ENCODE results near the gene RBFOX2. TPM values are rescaled to one million over a fixed set of nuclear protein-coding genes. Genes with fewer than 3 reads are reported as not detected.

The RBFOX2 gene
- total RNA-seq, 1 donor from 2014 or later, result 164 TPM

DNA sequence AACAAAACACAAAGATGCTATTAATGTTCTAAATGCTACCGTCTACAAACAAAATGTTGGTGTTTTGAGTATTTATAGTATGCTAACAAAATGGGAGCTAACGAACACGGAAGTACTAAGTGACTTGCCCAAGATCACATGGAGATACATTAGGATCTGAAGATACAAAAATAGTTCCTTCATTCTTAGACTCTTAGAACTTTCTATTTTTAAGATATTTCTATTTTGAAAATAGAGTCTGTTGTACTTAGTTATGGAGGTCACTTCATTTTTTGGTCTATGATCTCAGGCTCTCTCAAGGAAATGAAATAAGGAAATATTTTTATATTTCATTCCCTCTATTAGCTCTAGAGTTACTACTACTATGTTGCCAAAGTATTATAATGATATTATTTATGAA is 246.7 kb downstream of the RBFOX2 start:
- DNase-seq (ENCODE audit: extremely low spot score, unreplicated experiment), result no peak
- Mint-ChIP-seq H3K4me3 (no peak overlapping the region), H3K27ac (no peak overlapping the region), H3K9me3 (no peaks in the 10 kb centered on the region), H3K4me1 (ENCODE audit: unreplicated experiment) (peaks cover 28% of the 10 kb centered on the region), H3K36me3 (peaks cover 24% of the 10 kb centered on the region), H3K27me3 (no peaks in the 10 kb centered on the region)
- TF ChIP-seq CTCF (conservative IDR thresholded peaks at IDR 0.05), result no peak

DNA sequence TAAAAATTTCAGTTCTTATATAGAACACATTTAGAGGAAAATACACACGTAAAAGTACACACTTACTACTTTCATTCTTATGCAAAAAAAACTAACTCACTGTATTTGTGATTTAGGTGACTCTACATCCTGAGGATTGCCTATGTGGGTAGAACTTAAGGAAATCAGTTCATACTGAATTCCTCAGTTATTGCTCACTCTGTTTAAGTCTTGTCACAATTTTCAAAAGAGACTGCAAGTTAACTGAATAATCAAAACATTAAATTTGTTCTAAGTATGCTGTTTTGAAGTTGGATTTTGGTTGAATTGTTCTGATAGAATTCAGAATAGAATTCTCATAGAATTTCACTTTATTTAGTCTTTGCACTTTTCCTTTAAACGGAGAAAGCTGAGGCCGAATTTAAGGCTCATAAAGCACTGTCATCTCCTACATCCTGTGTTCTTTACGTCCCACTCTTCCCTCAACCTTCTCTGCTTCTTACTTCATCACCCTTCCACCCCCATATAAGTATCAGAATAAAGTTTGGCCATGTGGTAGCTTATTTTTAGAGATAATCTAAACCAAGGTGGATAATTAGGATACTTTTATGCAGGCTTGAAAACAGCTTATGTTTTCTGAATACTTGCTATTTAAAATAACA is 251.2 kb downstream of the RBFOX2 start:
- Mint-ChIP-seq H3K36me3 (peaks cover 15% of the 10 kb centered on the region), H3K4me3 (no peak overlapping the region), H3K4me1 (ENCODE audit: unreplicated experiment) (peaks cover 10% of the 10 kb centered on the region), H3K9me3 (no peaks in the 10 kb centered on the region), H3K27ac (no peak overlapping the region), H3K27me3 (no peaks in the 10 kb centered on the region)
- no peak for TF ChIP-seq CTCF (conservative IDR thresholded peaks at IDR 0.05)
- no peak for DNase-seq (ENCODE audit: extremely low spot score, unreplicated experiment)

DNA sequence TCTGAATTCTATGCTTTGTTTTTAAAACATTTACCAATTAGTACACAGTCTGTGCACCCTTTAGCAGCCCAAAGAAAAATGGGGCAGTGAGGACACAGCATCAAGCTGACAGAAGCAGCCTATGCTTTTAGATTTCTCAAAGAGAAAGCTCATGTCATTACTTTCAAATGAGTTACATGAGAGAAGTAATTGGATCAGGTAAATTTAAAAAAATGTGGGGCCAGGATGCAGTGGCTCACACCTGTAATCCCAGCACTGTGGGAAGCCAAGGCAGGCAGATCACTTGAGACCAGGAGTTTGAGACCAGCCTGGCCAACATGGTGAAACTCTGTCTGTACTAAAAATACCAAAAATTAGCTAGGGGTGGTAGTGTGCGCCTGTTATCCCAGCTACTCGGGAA is 253.3 kb downstream of the RBFOX2 start:
- peaks cover 7% of the 10 kb centered on the region for H3K36me3 Mint-ChIP-seq
- peaks cover 9% of the 10 kb centered on the region for H3K4me1 Mint-ChIP-seq (ENCODE audit: unreplicated experiment)
- H3K27me3 Mint-ChIP-seq, result no peaks in the 10 kb centered on the region
- DNase-seq (ENCODE audit: extremely low spot score, unreplicated experiment), result no peak
- H3K27ac Mint-ChIP-seq, result no peak overlapping the region
- H3K9me3 Mint-ChIP-seq, result no peaks in the 10 kb centered on the region
- H3K4me3 Mint-ChIP-seq, result no peak overlapping the region
- no peak for TF ChIP-seq CTCF (conservative IDR thresholded peaks at IDR 0.05)

GRCh38 chr22:35769974-35770373 is 258.6 kb downstream of the RBFOX2 start:
- no peak overlapping the region for H3K4me3 Mint-ChIP-seq
- H3K36me3 Mint-ChIP-seq, result peaks cover 3% of the 10 kb centered on the region
- no peak for DNase-seq (ENCODE audit: extremely low spot score, unreplicated experiment)
- no peaks in the 10 kb centered on the region for H3K27me3 Mint-ChIP-seq
- no peak overlapping the region for H3K27ac Mint-ChIP-seq
- H3K9me3 Mint-ChIP-seq, result no peaks in the 10 kb centered on the region
- no peak for TF ChIP-seq CTCF (conservative IDR thresholded peaks at IDR 0.05)
- peaks cover 10% of the 10 kb centered on the region for H3K4me1 Mint-ChIP-seq (ENCODE audit: unreplicated experiment)

GRCh38 chr22:35766654-35767580 is 261.7 kb downstream of the RBFOX2 start:
- no peak for DNase-seq (ENCODE audit: extremely low spot score, unreplicated experiment)
- no peaks in the 10 kb centered on the region for H3K9me3 Mint-ChIP-seq
- H3K27ac Mint-ChIP-seq, result no peak overlapping the region
- no peaks in the 10 kb centered on the region for H3K27me3 Mint-ChIP-seq
- peaks cover 10% of the 10 kb centered on the region for H3K4me1 Mint-ChIP-seq (ENCODE audit: unreplicated experiment)
- peaks cover 9% of the 10 kb centered on the region for H3K36me3 Mint-ChIP-seq
- no peak for TF ChIP-seq CTCF (conservative IDR thresholded peaks at IDR 0.05)
- H3K4me3 Mint-ChIP-seq, result no peak overlapping the region
